Stimulated activated naive CD8-positive, alpha-beta T cell treated with anti-CD3 and anti-CD28 coated beads, Interleukin-15, Interleukin-2, amounts not matched to agents 100 ng/mL and 50 ng/mL, for 24 hours (primary cell): ENCODE results near the gene PRDM13.
"Not testable (repeated sequence)": the region's sequence is repeated elsewhere in the genome, so short reads cannot be mapped to it uniquely, and the experiment has no call there.

Experiments
- H3K27ac Mint-ChIP-seq: one replicate; pipeline ENCODE4 v1.8.0; 2021; ENCODE audit warnings: mild to moderate bottlenecking, mixed read lengths
- H3K27me3 Mint-ChIP-seq: one replicate; pipeline ENCODE4 v1.8.0; 2021; ENCODE audit warnings: mixed read lengths
- H3K36me3 Mint-ChIP-seq: one replicate; pipeline ENCODE4 v1.8.0; 2021; ENCODE audit warnings: low read depth, mixed read lengths
- H3K4me1 Mint-ChIP-seq: one replicate; pipeline ENCODE4 v1.8.0; 2021; ENCODE audit warnings: low read depth, mixed read lengths
- H3K4me3 Mint-ChIP-seq: one replicate; pipeline ENCODE4 v1.8.0; 2021; ENCODE audit warnings: mild to moderate bottlenecking, mixed read lengths
- H3K9me3 Mint-ChIP-seq: one replicate; pipeline ENCODE4 v1.8.0; 2021; ENCODE audit warnings: mixed read lengths

PRDM13 gene

GRCh38 chr6:99608886-99609482, 2.4 kb downstream of the PRDM13 start:
- peak overlapping the region; percentile 16 for H3K4me3 Mint-ChIP-seq
- peaks cover 80% of the 10 kb centered on the region for H3K27me3 Mint-ChIP-seq
- peak overlapping the region; percentile 3 for H3K27ac Mint-ChIP-seq
- no peaks in the 10 kb centered on the region for H3K36me3 Mint-ChIP-seq
- H3K4me1 Mint-ChIP-seq, result peaks cover 38% of the 10 kb centered on the region
- peaks cover 4% of the 10 kb centered on the region for H3K9me3 Mint-ChIP-seq

- no peaks in the 10 kb centered on the region for H3K36me3 Mint-ChIP-seq
- peaks cover 35% of the 10 kb centered on the region for H3K4me1 Mint-ChIP-seq
- no peak overlapping the region for H3K27ac Mint-ChIP-seq
- H3K9me3 Mint-ChIP-seq, result peaks cover 4% of the 10 kb centered on the region
- H3K27me3 Mint-ChIP-seq, result peaks cover 78% of the 10 kb centered on the region
- H3K4me3 Mint-ChIP-seq, result no peak overlapping the region
Measured at GRCh38 chr6:99609905-99610489, 3.4 kb downstream of the PRDM13 start.

- Mint-ChIP-seq H3K4me3 (peak overlapping the region; percentile 1), H3K36me3 (no peaks in the 10 kb centered on the region), H3K27me3 (peaks cover 79% of the 10 kb centered on the region), H3K4me1 (peaks cover 30% of the 10 kb centered on the region), H3K9me3 (peaks cover 4% of the 10 kb centered on the region), H3K27ac (no peak overlapping the region)
Measured at GRCh38 chr6:99611148-99611547, 4.5 kb downstream of the PRDM13 start.

GRCh38 chr6:99612551-99613408, 6.1 kb downstream of the PRDM13 start:
- peaks cover 80% of the 10 kb centered on the region for H3K27me3 Mint-ChIP-seq
- H3K36me3 Mint-ChIP-seq, result no peaks in the 10 kb centered on the region
- H3K4me1 Mint-ChIP-seq, result peaks cover 30% of the 10 kb centered on the region
- H3K9me3 Mint-ChIP-seq, result peaks cover 4% of the 10 kb centered on the region
- no peak overlapping the region for H3K4me3 Mint-ChIP-seq
- no peak overlapping the region for H3K27ac Mint-ChIP-seq

- no peak overlapping the region for H3K27ac Mint-ChIP-seq
- H3K27me3 Mint-ChIP-seq, result peaks cover 80% of the 10 kb centered on the region
- H3K4me1 Mint-ChIP-seq, result peaks cover 30% of the 10 kb centered on the region
- H3K36me3 Mint-ChIP-seq, result no peaks in the 10 kb centered on the region
- H3K9me3 Mint-ChIP-seq, result peaks cover 7% of the 10 kb centered on the region
- no peak overlapping the region for H3K4me3 Mint-ChIP-seq
Measured at GRCh38 chr6:99613409-99613704, 6.7 kb downstream of the PRDM13 start.

GRCh38 chr6:99613705-99614429, 7.2 kb downstream of the PRDM13 start:
- H3K27ac Mint-ChIP-seq, result no peak overlapping the region
- H3K27me3 Mint-ChIP-seq, result peaks cover 80% of the 10 kb centered on the region
- peak overlapping the region; percentile 67 for H3K4me3 Mint-ChIP-seq
- H3K4me1 Mint-ChIP-seq, result peaks cover 30% of the 10 kb centered on the region
- no peaks in the 10 kb centered on the region for H3K36me3 Mint-ChIP-seq
- H3K9me3 Mint-ChIP-seq, result peaks cover 7% of the 10 kb centered on the region

GRCh38 chr6:99614430-99615186, 8.0 kb downstream of the PRDM13 start:
- Mint-ChIP-seq H3K27me3 (peaks cover 79% of the 10 kb centered on the region), H3K27ac (no peak overlapping the region), H3K4me1 (peaks cover 30% of the 10 kb centered on the region), H3K36me3 (no peaks in the 10 kb centered on the region), H3K4me3 (peak overlapping the region; percentile 67), H3K9me3 (peaks cover 7% of the 10 kb centered on the region)

GRCh38 chr6:99617131-99617530, 10.5 kb downstream of the PRDM13 start:
- peaks cover 8% of the 10 kb centered on the region for H3K4me1 Mint-ChIP-seq
- no peak overlapping the region for H3K27ac Mint-ChIP-seq
- no peaks in the 10 kb centered on the region for H3K36me3 Mint-ChIP-seq
- peaks cover 77% of the 10 kb centered on the region for H3K27me3 Mint-ChIP-seq
- no peak overlapping the region for H3K4me3 Mint-ChIP-seq
- peaks cover 3% of the 10 kb centered on the region for H3K9me3 Mint-ChIP-seq

GRCh38 chr6:99618649-99619408, 12.2 kb downstream of the PRDM13 start:
- peaks cover 8% of the 10 kb centered on the region for H3K4me1 Mint-ChIP-seq
- H3K27ac Mint-ChIP-seq, result no peak overlapping the region
- H3K36me3 Mint-ChIP-seq, result no peaks in the 10 kb centered on the region
- peaks cover 88% of the 10 kb centered on the region for H3K27me3 Mint-ChIP-seq
- peaks cover 3% of the 10 kb centered on the region for H3K9me3 Mint-ChIP-seq
- H3K4me3 Mint-ChIP-seq, result no peak overlapping the region

- H3K27me3 Mint-ChIP-seq, result peaks cover 92% of the 10 kb centered on the region
- no peaks in the 10 kb centered on the region for H3K36me3 Mint-ChIP-seq
- H3K4me1 Mint-ChIP-seq, result peaks cover 8% of the 10 kb centered on the region
- H3K4me3 Mint-ChIP-seq, result no peak overlapping the region
- peaks cover 3% of the 10 kb centered on the region for H3K9me3 Mint-ChIP-seq
- no peak overlapping the region for H3K27ac Mint-ChIP-seq
Measured at GRCh38 chr6:99619409-99619762, 12.8 kb downstream of the PRDM13 start.

- H3K36me3 Mint-ChIP-seq, H3K4me3 Mint-ChIP-seq, H3K27ac Mint-ChIP-seq, H3K9me3 Mint-ChIP-seq, H3K4me1 Mint-ChIP-seq: not testable (repeated sequence)
- peaks cover 83% of the 10 kb centered on the region for H3K27me3 Mint-ChIP-seq
Measured at GRCh38 chr6:99622044-99622443, 15.4 kb downstream of the PRDM13 start.

GRCh38 chr6:99629293-99629692, 22.7 kb downstream of the PRDM13 start:
- Mint-ChIP-seq H3K4me3 (no peak overlapping the region), H3K27me3 (peaks cover 58% of the 10 kb centered on the region), H3K36me3 (no peaks in the 10 kb centered on the region), H3K4me1 (no peaks in the 10 kb centered on the region), H3K27ac (no peak overlapping the region), H3K9me3 (no peaks in the 10 kb centered on the region)

GRCh38 chr6:99637629-99638028, 31.0 kb downstream of the PRDM13 start:
- peaks cover 18% of the 10 kb centered on the region for H3K9me3 Mint-ChIP-seq
- H3K27ac Mint-ChIP-seq, result no peak overlapping the region
- H3K4me3 Mint-ChIP-seq, result no peak overlapping the region
- no peaks in the 10 kb centered on the region for H3K4me1 Mint-ChIP-seq
- H3K36me3 Mint-ChIP-seq, result peaks cover 7% of the 10 kb centered on the region
- peaks cover 41% of the 10 kb centered on the region for H3K27me3 Mint-ChIP-seq

GRCh38 chr6:99638358-99638757, 31.7 kb downstream of the PRDM13 start:
- Mint-ChIP-seq H3K27me3 (peaks cover 40% of the 10 kb centered on the region), H3K9me3 (peaks cover 18% of the 10 kb centered on the region)
- not testable (repeated sequence) for H3K4me1 Mint-ChIP-seq, H3K36me3 Mint-ChIP-seq, H3K27ac Mint-ChIP-seq, H3K4me3 Mint-ChIP-seq
